Parathyroid adenoma (tissue), 2 donors: Measurements from ENCODE around the gene KPNA2.

ENCODE experiments used
- H2AFZ ChIP-seq: fragments of 300-600 bp; sonication (generic); one replicate; pipeline ENCODE4 v1.7.0; 2017; ENCODE audit warnings: antibody characterized with exemption, mild to moderate bottlenecking
- H3K27ac ChIP-seq: fragments of 300-600 bp; sonication (generic); one replicate; pipeline ENCODE4 v1.7.0; 2017
- H3K27me3 ChIP-seq: fragments of 300-600 bp; sonication (generic); one replicate; pipeline ENCODE4 v1.7.0; 2017; ENCODE audit warnings: low read length; ENCODE audit not compliant: control insufficient read depth, insufficient read depth
- H3K36me3 ChIP-seq: fragments of 300-600 bp; sonication (generic); one replicate; pipeline ENCODE4 v1.7.0; 2017; ENCODE audit warnings: low read length; ENCODE audit not compliant: control insufficient read depth, insufficient read depth
- H3K4me1 ChIP-seq: fragments of 300-600 bp; sonication (generic); one replicate; pipeline ENCODE4 v1.7.0; 2017; ENCODE audit warnings: control low read depth
- H3K4me2 ChIP-seq: fragments of 300-600 bp; sonication (generic); one replicate; pipeline ENCODE4 v1.7.0; 2017; ENCODE audit warnings: low read length
- H3K4me3 ChIP-seq: fragments of 300-600 bp; sonication (generic); one replicate; pipeline ENCODE4 v1.7.0; 2017; ENCODE audit warnings: low read depth, low read length
- H3K79me2 ChIP-seq: fragments of 300-600 bp; sonication (generic); one replicate; pipeline ENCODE4 v1.7.0; 2017; ENCODE audit warnings: control low read depth
- H3K9ac ChIP-seq: fragments of 300-600 bp; sonication (generic); one replicate; pipeline ENCODE4 v1.7.0; 2017; ENCODE audit warnings: mild to moderate bottlenecking
- H3K9me3 ChIP-seq: fragments of 300-600 bp; sonication (generic); one replicate; pipeline ENCODE4 v1.7.0; 2017; ENCODE audit warnings: low read length; ENCODE audit not compliant: control insufficient read depth
- CTCF ChIP-seq: fragments of 300-600 bp; sonication (generic); IDR thresholded peaks from one replicate; pipeline ENCODE4 v1.7.0; 2017; ENCODE audit warnings: antibody characterized with exemption, mild to moderate bottlenecking
- donor health status: primary hyperparathyroidism.

The KPNA2 gene

GRCh38 chr17:68035523-68036303 lies at the start of gene KPNA2:
KPNA2 (plus strand) TSS chr17:68035735; CDS start chr17:68037133, 1,398 bp downstream.
- peak within 1 kb of the TSS; percentile 95 for H2AFZ ChIP-seq
- H3K27me3 ChIP-seq, result no peaks in the 10 kb centered on the region
- H3K9me3 ChIP-seq, result no peaks in the 10 kb centered on the region
- no peak within 1 kb of the TSS for H3K9ac ChIP-seq
- no peak for TF ChIP-seq CTCF
- peak within 1 kb of the TSS; percentile 81 for H3K4me3 ChIP-seq
- H3K27ac ChIP-seq, result peak within 1 kb of the TSS; percentile 18
- H3K4me2 ChIP-seq, result peak within 1 kb of the TSS; percentile 94
- H3K36me3 ChIP-seq, result no peaks in the 10 kb centered on the region
- H3K79me2 ChIP-seq, result no peaks in the 10 kb centered on the region
- no peaks in the 10 kb centered on the region for H3K4me1 ChIP-seq

- H3K9ac ChIP-seq, result no peak overlapping the region
- H3K9me3 ChIP-seq, result no peaks in the 10 kb centered on the region
- H2AFZ ChIP-seq, result no peak overlapping the region
- no peak overlapping the region for H3K4me2 ChIP-seq
- H3K4me1 ChIP-seq, result peaks cover 9% of the 10 kb centered on the region
- no peak for TF ChIP-seq CTCF
- H3K27ac ChIP-seq, result no peak overlapping the region
- no peaks in the 10 kb centered on the region for H3K36me3 ChIP-seq
- no peaks in the 10 kb centered on the region for H3K27me3 ChIP-seq
- H3K79me2 ChIP-seq, result no peaks in the 10 kb centered on the region
- no peak overlapping the region for H3K4me3 ChIP-seq
These were observed 44.6 kb upstream of the KPNA2 start for GRCh38 chr17:67990909-67991308.

- Histone ChIP-seq H3K79me2 (no peaks in the 10 kb centered on the region), H3K36me3 (no peaks in the 10 kb centered on the region), H3K4me1 (peaks cover 9% of the 10 kb centered on the region), H3K9me3 (no peaks in the 10 kb centered on the region), H2AFZ (peak overlapping the region; percentile 99), H3K9ac (no peak overlapping the region), H3K27me3 (no peaks in the 10 kb centered on the region), H3K4me3 (peak overlapping the region; percentile 78), H3K4me2 (peak overlapping the region; percentile 87), H3K27ac (peak overlapping the region; percentile 93)
- TF ChIP-seq CTCF, result no peak
These were observed 42.9 kb upstream of the KPNA2 start for GRCh38 chr17:67992548-67993152.

- H3K9me3 ChIP-seq, result no peaks in the 10 kb centered on the region
- H3K4me1 ChIP-seq, result peaks cover 9% of the 10 kb centered on the region
- H3K36me3 ChIP-seq, result no peaks in the 10 kb centered on the region
- H3K79me2 ChIP-seq, result no peaks in the 10 kb centered on the region
- peak overlapping the region; percentile 90 for H3K9ac ChIP-seq
- H2AFZ ChIP-seq, result peak overlapping the region; percentile 99
- no peak for TF ChIP-seq CTCF
- peak overlapping the region; percentile 95 for H3K27ac ChIP-seq
- H3K4me3 ChIP-seq, result peak overlapping the region; percentile 78
- H3K4me2 ChIP-seq, result peak overlapping the region; percentile 88
- H3K27me3 ChIP-seq, result no peaks in the 10 kb centered on the region
These were observed 42.2 kb upstream of the KPNA2 start for GRCh38 chr17:67993153-67993997.
